GM12873 (cell line): ENCODE results near the gene PTPRN2.

ENCODE experiments used
- CTCF ChIP-seq: IDR thresholded peaks from 2 replicates; pipeline ENCODE4 v1.5.1; 2012; ENCODE audit warnings: low read depth, mild to moderate bottlenecking, moderate library complexity, low read length, control low read depth; ENCODE audit not compliant: insufficient read depth; ENCODE audit errors: missing control alignments

Gene PTPRN2

GRCh38 chr7:157844141-157844540 is 743.5 kb downstream of the PTPRN2 start:
- no peak for TF ChIP-seq CTCF

GRCh38 chr7:157843336-157844140 is 744.1 kb downstream of the PTPRN2 start:
- TF ChIP-seq CTCF = no peak

- TF ChIP-seq CTCF = no peak
These were observed 745.8 kb downstream of the PTPRN2 start for GRCh38 chr7:157841773-157842370.

- TF ChIP-seq CTCF = no peak
These were observed 746.5 kb downstream of the PTPRN2 start for GRCh38 chr7:157840914-157841772.

GRCh38 chr7:157840174-157840913 is 747.3 kb downstream of the PTPRN2 start:
- no peak for TF ChIP-seq CTCF

- no peak for TF ChIP-seq CTCF
These were observed 747.9 kb downstream of the PTPRN2 start for GRCh38 chr7:157839672-157840167.
